GM12873 (cell line): Measurements from ENCODE around the gene EIF3L.

Experiments
- CTCF ChIP-seq: IDR thresholded peaks from 2 replicates; pipeline ENCODE4 v1.5.1; 2012; ENCODE audit warnings: low read depth, mild to moderate bottlenecking, moderate library complexity, low read length, control low read depth; ENCODE audit not compliant: insufficient read depth; ENCODE audit errors: missing control alignments

EIF3L gene

GRCh38 chr22:37905534-37906363 is 56.5 kb downstream of the EIF3L start, which contains the start of gene MICALL1:
Gene MICALL1 (plus strand): TSS chr22:37906297. CDS start chr22:37906423, 126 bp downstream.
- TF ChIP-seq CTCF, result peak; percentile 27

DNA sequence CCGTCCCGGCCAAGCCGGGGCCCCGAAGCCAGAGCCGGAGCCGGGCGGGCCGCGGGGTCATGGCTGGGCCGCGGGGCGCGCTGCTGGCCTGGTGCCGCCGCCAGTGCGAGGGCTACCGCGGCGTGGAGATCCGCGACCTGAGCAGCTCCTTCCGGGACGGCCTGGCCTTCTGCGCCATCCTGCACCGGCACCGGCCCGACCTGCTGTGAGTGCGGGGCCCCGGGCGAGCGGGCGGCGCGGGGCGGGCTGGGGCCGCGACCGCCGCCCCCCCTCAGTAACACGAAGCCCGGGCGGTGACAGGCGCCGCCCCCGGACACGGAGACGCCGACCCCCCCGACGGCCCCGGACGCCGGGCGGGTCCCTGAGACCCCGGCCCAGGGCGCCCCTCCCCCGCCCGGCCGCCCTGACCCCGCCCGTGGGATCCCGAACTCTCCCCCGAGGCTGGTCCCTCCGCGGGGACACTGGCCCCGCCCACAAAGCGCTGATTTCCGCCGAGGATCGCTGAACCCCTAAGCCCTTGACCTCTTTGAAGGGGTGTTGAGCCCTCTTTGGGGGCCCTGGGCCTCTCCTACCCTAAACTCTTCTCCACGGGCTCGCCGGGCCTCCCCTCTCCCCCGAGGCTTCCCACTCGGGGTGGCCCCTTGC is 57.3 kb downstream of the EIF3L start:
- no peak for TF ChIP-seq CTCF

DNA sequence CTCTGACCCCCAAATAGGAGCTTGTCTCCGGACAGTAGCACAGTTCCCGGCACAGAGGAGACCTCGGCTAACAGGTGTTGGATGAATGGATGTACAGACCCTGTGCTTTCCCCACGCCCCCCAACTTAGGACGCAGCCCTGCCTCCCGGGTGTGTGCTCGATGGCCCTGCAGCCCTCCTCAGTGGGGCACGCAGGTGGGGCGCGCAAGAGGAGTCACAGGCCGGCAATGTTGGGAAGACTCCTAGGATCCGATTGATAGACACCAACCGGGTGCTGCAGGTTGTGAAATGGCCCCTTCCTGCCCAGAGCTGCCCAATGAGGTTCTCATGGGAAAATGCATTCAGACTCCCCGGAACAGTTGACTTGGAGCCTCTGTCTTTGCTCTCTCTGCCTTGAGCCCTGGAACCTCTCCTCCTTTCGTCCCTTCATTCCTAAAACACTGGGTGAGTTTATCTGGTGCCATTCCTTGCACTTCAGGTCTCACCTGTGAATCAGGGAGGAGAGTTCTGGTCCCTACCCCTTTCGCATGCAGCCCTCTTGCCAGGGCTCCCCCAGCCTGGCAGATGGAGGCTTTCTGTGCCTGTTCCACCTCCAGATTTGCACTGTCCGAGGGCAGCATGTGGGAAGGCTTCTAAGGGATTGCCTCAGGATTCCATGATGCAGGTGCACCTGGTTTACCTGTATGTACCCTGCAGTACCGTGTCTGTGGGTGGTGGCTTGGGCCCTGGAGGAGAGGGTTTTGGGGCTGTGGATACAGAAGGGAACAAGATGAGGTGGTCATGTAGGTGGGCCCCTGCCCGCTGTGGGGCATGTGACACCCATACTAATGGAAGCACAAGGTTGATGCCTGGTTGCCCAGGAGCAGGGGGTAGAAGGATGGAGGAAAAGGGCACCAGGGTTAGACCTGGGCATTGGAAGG is 58.1 kb downstream of the EIF3L start:
- TF ChIP-seq CTCF, result no peak

GRCh38 chr22:37909766-37910165 is 60.5 kb downstream of the EIF3L start:
- no peak for TF ChIP-seq CTCF

DNA sequence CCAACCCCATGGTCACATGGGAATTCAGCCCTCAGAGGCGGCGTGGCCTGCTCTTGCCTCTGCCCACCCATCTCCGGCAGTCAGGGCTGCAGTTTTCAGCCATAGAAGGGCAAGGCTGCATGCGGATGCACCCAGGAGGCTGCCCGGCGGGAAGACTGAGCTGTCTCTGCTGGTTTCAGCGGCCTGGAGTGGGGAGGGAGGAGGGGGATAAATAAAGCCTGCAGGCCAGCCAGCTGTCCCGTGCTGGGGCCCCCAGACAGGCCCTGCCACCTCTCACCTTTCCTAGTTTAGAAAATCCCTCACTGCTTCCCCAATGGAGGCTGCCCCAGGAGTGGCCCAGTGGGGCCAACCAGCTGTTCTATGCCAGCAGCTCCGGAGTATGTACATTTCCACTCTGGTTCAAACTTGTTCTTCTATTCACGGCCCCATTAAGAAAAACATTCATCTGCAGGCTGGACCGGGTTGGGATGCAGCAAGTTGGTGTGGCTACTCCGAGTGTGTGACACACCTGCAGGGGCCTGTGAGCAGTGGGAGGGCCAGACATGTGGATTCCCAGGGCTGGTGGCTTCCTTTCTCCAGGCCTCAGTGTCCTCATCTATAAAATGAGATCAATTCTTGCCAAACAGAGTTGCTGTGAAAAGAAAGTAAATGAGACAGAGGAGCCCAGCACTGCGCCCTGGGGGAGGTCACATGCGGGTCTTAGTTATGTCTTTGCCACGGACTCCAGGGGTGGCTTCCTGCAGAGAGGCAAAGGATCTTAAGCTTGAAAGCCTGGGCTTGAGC is 61.9 kb downstream of the EIF3L start:
- no peak for TF ChIP-seq CTCF

DNA sequence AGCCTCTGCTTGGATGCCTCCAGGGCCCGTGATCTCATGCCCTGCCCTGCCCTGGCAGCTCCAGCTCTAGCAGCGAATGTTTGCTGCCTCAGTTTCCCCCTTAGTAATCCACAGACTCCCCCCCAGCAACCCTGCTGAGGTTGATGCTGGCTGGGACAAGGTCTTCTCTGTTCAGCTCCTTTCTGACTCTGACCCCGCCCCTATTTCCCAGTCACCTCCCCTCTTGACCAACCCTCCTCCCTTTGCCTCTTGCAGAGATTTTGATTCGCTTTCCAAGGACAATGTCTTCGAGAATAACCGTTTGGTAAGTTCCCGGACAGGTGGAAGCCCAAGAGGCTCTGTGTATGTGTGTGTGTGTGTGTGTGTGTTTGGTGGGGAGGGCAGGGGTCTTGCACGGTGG is 62.5 kb downstream of the EIF3L start:
- no peak for TF ChIP-seq CTCF
